ENCODE data around the gene CELA2B. TPM values are rescaled to one million over a fixed set of nuclear protein-coding genes. Genes with fewer than 3 reads are reported as not detected.

Gene CELA2B
- not detected for total RNA-seq

DNA sequence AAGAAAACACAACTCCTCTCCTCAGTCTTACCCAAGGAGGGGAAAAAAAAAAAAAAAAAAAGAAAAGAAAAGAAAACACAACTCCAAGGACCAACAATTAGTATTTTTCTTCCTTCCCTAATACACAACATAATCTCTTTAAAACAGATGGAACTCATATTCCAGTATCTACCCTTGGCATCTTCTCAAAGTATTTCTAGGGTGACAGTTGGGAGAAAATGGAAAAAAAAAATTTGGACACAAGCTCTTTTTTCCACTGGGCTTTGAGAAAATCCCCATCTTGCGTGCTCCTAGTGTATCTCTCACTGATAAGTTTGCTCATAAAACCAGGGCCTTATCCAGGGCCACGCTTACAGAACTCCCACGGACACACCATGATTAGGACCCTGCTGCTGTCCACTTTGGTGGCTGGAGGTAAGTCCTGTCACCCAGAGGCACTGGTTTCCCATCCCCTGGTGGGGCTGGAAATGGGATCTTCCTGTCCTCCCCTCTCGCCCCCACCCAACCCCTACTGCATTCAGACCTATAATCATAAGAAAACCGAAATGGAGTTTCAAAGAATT lies at the start of gene CELA2B:
Gene CELA2B (plus strand): TSS at position 353 of the 563 bp plus-strand sequence. CDS start 22 bp downstream, at position 375.

DNA sequence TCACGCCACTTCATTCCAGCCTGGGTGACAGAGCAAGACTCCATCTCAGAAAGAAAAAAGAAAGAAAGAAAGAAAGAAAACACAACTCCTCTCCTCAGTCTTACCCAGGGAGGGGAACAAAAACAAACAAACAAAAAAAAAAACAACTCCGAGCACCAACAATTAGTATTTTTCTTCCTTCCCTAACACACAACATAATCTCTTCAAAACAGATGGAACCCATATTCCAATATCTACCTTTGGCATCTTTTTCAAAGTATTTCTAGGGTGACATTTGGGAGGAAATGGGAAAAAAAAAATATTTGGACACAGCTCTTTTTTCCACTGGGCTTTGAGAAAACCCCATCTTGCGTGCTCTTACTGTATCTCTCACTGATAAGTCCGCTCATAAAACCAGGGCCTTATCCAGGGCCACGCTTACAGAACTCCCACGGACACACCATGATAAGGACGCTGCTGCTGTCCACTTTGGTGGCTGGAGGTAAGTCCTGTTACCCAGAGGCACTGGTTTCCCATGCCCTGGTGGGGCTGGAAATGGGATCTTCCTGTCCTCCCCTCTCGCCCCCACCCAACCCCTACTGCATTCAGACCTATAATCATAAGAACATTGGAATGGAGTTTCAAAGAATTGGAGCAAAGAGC lies 19.5 kb upstream of the CELA2B start, which contains the start of gene CELA2A:
Gene CELA2A (plus strand): TSS at position 420 of the 642 bp plus-strand sequence. CDS start 22 bp downstream, at position 442.

DNA sequence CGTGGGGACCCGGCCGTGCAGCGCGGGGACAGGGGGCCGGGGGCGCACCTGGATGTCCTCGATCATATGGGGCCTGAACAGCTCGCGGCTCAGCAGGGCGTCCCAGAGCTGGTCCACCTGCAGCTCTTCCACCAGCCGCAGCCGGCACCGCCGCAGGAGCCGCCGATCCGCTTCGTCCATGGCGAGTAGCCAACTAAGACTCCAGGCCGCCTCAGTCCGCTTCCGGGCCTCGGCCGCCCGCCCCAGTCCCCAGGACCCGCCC lies 48.0 kb downstream of the CELA2B start, which contains the start of gene CASP9:
Gene CASP9 (minus strand): TSS at position 195 of the 262 bp plus-strand sequence. CDS start 15 bp downstream, at position 180.

DNA sequence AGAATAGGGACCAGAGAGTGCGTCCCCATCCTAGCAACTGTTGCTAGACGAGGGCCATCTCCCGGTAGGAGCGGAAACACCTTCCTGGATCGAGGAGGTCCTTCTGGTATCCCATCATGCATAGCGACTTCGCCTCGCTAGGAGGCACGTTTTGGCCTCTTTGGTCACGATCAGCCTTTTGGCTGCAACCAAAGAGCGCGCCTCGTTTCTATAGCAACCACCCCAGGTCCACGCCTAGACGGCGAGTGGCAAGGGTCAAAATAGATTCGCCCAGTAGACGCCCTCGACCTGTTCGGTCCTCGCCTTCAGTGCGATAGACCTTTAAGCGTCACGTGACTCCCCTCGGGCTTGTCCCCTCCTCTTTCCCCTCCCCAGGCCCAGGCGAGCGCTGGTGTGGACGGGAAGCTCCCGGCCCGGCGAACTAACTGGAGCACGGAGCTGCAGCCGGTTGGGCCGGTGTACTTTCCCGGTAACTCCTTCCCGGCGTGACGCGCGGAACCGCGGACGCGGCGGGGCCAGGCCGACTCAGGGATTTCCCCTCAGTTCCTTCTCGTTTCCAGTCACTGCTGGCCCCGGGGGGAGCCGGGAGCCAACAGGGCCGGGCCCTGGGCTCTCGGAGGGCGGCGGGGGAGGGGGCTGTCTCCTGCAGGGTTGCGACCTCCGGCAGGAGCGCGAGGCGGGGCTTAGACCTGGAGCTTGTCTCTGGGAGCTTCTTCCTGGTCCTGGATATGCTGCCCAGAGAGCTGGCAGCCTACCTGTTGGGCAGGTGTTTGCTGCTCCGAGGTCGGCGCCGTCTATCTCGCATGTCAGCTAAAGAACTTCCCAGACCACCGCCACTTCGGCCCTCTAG lies 50.8 kb downstream of the CELA2B start, which contains the start of gene DNAJC16:
Gene DNAJC16 (plus strand): TSS at position 359 of the 850 bp plus-strand sequence. CDS start 2,258 bp downstream, outside the sequence.

Other genes starting within 250 kb of the CELA2B start
- 3.3 TPM for gene FHAD1, start 228.9 kb upstream of the CELA2B start, total RNA-seq
- gene EFHD2, start 66.2 kb upstream of the CELA2B start, total RNA-seq = 19.4 TPM
- not detected for gene CTRC, start 37.7 kb upstream of the CELA2B start, total RNA-seq
- not detected for gene CELA2A, start 19.4 kb upstream of the CELA2B start, total RNA-seq
- gene CASP9, start 48.1 kb downstream of the CELA2B start, total RNA-seq = 13.2 TPM
- 32.6 TPM for gene DNAJC16, start 50.7 kb downstream of the CELA2B start, total RNA-seq
- 1.2 TPM for gene AGMAT, start 108.9 kb downstream of the CELA2B start, total RNA-seq
- gene DDI2, start 141.4 kb downstream of the CELA2B start, total RNA-seq = 58.7 TPM
- gene PLEKHM2, start 208.2 kb downstream of the CELA2B start, total RNA-seq = 47.2 TPM

All from camera-type eye (tissue), 1 donor.